SJCRH30 (cell line): ENCODE results near the gene HOXA9. TPM values are rescaled to one million over a fixed set of nuclear protein-coding genes. Genes with fewer than 3 reads are reported as not detected.
A peak's percentile ranks its signal among the peaks of the same experiment; 100 is the strongest.

Experiments used
- DNase-seq, 2 experiments: peaks; one replicate each; pipeline ENCODE4 v3.0.0-alpha.2; 2015 to 2020
- H3K27ac ChIP-seq: fragments of 250-450 bp; sonication (Bioruptor Pico); 2 replicates; pipeline ENCODE4 v1.5.1; 2020; ENCODE audit warnings: mild to moderate bottlenecking, moderate library complexity
- H3K27me3 ChIP-seq: fragments of 250-450 bp; sonication (Bioruptor Pico); 2 replicates; pipeline ENCODE4 v1.5.1; 2020; ENCODE audit warnings: mild to moderate bottlenecking, moderate library complexity
- H3K36me3 ChIP-seq: fragments of 250-450 bp; sonication (Bioruptor Pico); 2 replicates; pipeline ENCODE4 v1.5.1; 2020; ENCODE audit warnings: mild to moderate bottlenecking, moderate library complexity
- H3K4me1 ChIP-seq: fragments of 250-450 bp; sonication (Bioruptor Pico); 2 replicates; pipeline ENCODE4 v1.5.1; 2020; ENCODE audit warnings: mild to moderate bottlenecking, moderate library complexity
- H3K4me3 ChIP-seq: fragments of 250-450 bp; sonication (Bioruptor Pico); 2 replicates; pipeline ENCODE4 v1.5.1; 2020; ENCODE audit warnings: mild to moderate bottlenecking, moderate library complexity
- H3K9me3 ChIP-seq: fragments of 250-450 bp; sonication (Bioruptor Pico); replicated peaks from 2 replicates; pipeline ENCODE4 v1.5.1; 2020; ENCODE audit warnings: mild to moderate bottlenecking, moderate library complexity
- total RNA-seq: library from RNA; depleted of rRNA; stranded (reverse); fragments of >200 nt; shearing (Covaris generic); gene quantifications from 2 replicates; pipeline ENCODE4 v1.2.3, GENCODE V29; 2014

HOXA9 gene
- total RNA-seq, 1 experiment from 2014 or later: 0.30 TPM

DNA sequence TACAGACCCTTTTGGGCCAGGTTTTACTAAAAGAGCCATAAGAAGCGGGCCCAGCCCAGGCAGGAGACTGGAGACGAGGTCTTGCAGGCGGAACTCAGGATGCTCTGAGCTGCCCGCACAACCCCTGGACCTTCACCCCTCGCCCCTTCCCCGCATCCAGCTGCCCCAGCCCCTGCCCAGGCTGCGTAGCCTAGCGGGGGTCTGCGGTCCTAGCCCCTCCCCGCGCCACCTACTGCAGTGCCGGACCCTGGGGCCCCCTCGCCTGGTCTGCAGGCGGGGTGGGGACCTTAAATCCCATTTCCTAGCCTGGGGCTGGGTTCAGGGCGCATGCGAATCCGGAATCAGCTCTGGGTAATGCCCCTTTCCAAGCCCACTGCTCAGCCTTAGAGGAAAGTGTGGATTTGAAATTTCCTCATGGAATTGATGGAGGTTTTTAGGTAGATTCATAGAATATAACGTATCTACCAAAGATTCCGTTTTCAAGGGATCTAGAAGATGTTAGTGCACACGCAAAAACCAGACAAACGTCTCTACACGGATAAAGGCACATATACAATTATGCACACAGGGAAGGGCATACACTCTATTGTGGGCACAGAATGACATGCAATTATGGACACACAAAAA lies 12.4 kb downstream of the HOXA9 start:
- H3K4me3 ChIP-seq: no peak overlapping the region
- no peak for DNase-seq

GRCh38 chr7:27151931-27152815 lies 13.2 kb downstream of the HOXA9 start, which contains the start of gene HOXA3:
TSS of gene HOXA3 (minus strand) at chr7:27152583. CDS start at chr7:27110640, 41,943 bp downstream.
- Histone ChIP-seq H3K27me3 (no peaks in the 10 kb centered on the region), H3K27ac (no peak within 1 kb of the TSS), H3K9me3 (no peaks in the 10 kb centered on the region), H3K4me1 (peaks cover 3% of the 10 kb centered on the region; the same call in 1 of the 2 replicates), H3K4me3 (peak within 1 kb of the TSS; percentile 64), H3K36me3 (no peaks in the 10 kb centered on the region)
- DNase-seq: no peak

More for the DNA sequence above, 12.4 kb downstream of the HOXA9 start:
- Histone ChIP-seq H3K27me3 (no peaks in the 10 kb centered on the region), H3K27ac (no peak overlapping the region), H3K4me1 (peaks cover 3% of the 10 kb centered on the region; the same call in 1 of the 2 replicates), H3K9me3 (no peaks in the 10 kb centered on the region), H3K36me3 (no peaks in the 10 kb centered on the region)

DNA sequence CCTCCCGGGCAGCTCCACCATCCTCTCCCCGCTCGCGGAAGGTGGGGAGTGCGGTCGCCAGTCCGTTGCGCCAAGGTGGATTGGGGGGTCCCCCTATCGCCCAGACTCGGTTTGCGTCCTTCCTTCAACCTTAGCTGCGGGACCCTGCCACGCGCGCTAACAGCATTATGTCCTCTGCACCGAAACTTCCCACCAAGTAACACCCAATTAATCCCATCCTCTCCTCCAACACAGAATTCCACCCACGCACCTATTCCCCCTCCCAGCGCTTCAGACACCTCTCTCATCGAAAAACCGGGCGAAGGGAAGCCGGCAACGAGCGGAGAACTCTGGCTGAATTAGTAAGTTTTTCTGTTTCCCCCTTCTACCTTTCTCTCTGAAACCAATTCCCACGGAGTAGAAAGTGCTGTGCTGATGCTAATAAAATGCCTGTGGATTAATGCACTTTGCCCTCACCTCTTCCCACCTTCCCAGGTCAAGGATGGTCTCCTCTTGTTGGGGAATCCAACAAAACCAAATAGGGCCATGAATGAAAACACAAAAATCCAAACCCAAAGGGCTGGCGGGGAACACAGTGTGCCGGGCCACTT lies 13.9 kb downstream of the HOXA9 start:
- no peak for DNase-seq
- Histone ChIP-seq H3K9me3 (no peaks in the 10 kb centered on the region), H3K36me3 (no peaks in the 10 kb centered on the region), H3K27me3 (no peaks in the 10 kb centered on the region), H3K4me3 (peak overlapping the region; percentile 64), H3K4me1 (no peaks in the 10 kb centered on the region), H3K27ac (no peak overlapping the region; the same call in 1 of the 2 replicates)

DNA sequence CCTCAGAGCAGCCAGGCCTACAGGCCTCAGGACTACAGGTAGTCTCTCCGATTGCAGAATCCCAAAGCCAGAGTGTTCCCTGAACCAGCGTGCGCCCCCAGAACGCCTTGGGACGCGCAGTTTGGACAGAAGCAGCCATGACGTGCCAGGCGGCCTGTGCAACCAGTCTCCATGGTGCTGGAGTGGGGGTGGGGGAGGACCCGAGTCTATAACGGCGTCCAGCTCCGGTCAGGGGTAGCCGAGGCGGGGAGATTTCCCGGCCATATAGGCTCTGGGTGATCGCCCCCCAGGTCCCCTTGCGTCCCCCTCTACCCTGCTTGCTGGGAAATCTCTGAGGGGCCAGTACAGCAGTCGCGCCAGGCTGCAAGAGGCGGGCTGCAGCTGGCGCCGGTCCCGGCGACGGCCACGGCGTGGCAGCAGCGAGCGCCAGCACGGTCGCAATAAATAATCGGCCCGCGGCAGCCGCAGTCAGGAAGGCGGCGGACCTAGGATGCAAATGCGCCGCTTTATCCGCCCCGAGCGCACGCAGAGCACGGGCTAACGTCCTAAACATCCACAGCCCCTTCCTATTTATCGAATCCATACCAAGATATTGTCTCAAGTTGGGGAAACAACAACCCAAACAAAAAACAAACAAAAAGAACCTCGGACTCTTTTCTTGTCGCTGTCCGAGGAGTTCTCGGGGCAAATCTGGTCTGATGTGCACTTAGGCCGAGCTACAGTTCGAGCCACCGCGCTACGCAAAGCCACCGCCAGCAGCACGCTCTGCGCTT lies 14.6 kb downstream of the HOXA9 start:
- DNase-seq: peak; percentile 75 to 86
- no peaks in the 10 kb centered on the region for H3K36me3 ChIP-seq
- no peaks in the 10 kb centered on the region for H3K27me3 ChIP-seq
- no peaks in the 10 kb centered on the region for H3K9me3 ChIP-seq
- peak overlapping the region; percentile 64 for H3K4me3 ChIP-seq
- H3K4me1 ChIP-seq: no peaks in the 10 kb centered on the region
- peak overlapping the region; percentile 25; the same call in 1 of the 2 replicates for H3K27ac ChIP-seq

GRCh38 chr7:27149842-27150567 lies 15.3 kb downstream of the HOXA9 start:
- Histone ChIP-seq H3K4me3 (peak overlapping the region; percentile 64), H3K36me3 (no peaks in the 10 kb centered on the region), H3K27me3 (no peaks in the 10 kb centered on the region), H3K4me1 (no peaks in the 10 kb centered on the region), H3K9me3 (no peaks in the 10 kb centered on the region), H3K27ac (peak overlapping the region; percentile 25; the same call in 1 of the 2 replicates)
- peak in 1 of 2 experiments; percentile 25 for DNase-seq

DNA sequence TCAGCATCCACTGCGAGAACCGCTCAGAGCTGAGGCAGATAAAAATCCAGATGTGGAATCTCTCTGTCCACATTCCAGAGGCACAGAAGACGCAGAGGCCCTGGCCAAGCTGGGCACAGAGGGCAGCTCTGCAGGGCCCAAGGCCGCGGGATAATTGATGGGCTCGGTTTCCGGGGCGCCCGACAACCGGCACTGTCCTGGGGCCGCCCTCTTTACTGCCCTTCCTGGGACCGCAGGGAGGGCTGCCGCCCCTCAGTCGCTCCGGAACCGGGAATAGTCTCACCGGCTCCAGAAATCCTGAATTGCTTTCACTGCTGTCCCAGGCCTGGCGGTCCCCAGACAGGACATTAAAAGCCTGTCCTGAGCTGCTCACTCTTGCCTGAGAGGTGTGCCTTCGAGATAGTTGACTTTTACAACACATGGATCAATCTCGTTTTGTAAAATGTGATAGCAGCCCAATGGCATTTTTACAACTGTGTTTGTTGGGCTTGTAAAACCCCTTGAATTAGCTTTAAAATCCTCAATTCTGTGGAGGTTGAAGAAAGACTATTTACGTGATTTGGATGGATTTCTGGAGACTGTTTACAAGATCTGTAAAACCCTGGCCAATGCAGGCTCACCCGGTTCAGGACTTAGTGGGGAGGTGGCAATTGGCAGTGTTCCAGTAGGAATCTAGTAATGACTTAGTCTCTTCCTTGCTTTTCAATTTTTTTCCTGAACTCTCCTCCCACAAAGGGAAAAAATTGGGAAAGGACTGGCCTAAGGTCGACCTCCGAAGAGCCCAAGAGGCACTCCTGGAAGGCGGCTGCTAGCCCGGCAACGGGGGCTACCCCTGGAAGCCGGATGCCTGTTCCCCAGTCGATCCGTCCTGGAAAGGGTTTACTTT lies 16.3 kb downstream of the HOXA9 start:
- H3K4me3 ChIP-seq: peak overlapping the region; percentile 64

DNA sequence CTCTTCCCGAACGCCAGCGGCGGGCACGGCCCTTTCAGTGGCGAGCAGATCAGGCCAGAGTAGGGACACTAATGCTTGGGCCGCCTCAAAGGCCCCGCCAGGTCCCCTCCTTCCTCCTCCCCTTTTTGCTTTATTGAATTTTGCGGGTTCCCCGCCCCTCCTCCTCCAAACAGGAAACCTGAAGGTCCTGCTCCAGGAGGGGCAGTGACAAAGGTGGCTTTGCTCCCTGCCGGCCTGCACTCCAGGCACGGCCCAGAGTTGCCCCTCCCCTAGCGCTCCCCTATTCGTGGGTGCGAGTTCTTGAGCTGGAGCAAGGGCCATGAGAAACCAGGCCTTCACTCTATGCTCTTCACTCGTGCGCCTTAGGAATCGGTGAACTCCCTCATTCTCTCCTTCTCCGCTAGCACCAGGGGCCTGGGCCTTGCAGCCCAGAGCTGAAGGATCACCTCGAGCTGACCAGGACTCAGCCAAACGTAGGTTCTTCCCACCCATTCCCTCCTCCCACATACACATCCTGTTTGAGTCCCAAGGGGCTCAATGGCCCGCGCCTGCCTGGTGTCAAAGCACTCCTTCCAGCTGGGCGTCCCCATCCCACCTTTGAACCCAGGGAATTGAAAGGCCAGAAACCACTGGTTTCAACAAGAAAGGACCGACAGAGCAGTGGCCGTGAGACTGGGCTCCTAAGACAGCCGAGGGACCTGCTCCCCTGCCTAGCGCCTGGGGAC lies 17.1 kb downstream of the HOXA9 start:
- no peaks in the 10 kb centered on the region for H3K4me1 ChIP-seq
- no peaks in the 10 kb centered on the region for H3K27me3 ChIP-seq
- no peak for DNase-seq
- H3K27ac ChIP-seq: no peak overlapping the region
- no peak overlapping the region for H3K4me3 ChIP-seq
- no peaks in the 10 kb centered on the region for H3K36me3 ChIP-seq
- no peaks in the 10 kb centered on the region for H3K9me3 ChIP-seq

More for the DNA sequence above, 16.3 kb downstream of the HOXA9 start:
- no peaks in the 10 kb centered on the region for H3K27me3 ChIP-seq
- no peaks in the 10 kb centered on the region for H3K9me3 ChIP-seq
- no peak for DNase-seq
- no peaks in the 10 kb centered on the region for H3K4me1 ChIP-seq
- no peaks in the 10 kb centered on the region for H3K36me3 ChIP-seq
- no peak overlapping the region; the same call in 1 of the 2 replicates for H3K27ac ChIP-seq

DNA sequence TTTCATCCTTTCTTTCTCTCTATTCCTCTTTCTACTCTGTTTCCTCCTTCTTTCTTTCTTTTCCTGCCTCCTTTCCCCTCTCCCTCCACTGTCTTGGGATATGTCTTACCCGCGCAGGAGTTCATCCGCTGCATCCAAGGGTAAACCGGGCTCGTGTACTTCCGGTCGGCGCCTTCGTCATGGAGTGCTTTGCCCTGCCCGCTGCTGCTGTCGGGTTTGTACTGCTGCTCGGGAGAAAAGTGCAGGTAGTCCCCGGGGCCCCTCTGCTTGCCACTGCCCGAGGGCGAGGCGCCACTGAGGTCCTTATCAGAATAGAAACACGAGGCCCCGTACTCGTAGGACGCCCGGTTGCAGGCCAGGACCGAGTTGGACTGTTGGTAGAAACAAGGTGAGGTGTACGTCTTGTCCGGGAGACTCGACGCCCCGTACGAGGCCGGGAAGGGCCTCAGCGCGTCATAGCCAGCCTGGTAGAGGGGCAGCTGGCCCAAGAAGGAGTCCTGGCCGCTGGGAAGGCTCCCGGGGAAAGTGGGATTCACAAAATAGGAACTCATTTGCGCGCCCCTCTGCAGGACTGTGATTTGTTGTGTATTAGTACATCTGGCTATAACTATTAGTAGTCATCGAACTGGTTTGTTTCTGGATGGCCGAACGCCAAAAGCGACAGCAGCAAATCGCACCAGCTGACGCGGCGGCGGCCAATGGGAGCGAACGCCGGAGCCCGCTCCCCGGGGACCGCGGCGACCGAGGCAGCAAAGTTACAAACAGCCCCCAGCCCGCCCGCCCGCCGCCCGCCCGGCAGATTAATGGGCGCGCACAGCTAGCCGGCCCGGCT lies 17.9 kb downstream of the HOXA9 start, which contains the start of gene HOXA6:
Gene HOXA6 (minus strand): TSS at position 576 of the 832 bp plus-strand sequence. CDS start 25 bp downstream, at position 551.
- no peak for DNase-seq
- Histone ChIP-seq H3K27ac (no peak within 1 kb of the TSS), H3K9me3 (no peaks in the 10 kb centered on the region), H3K4me1 (no peaks in the 10 kb centered on the region), H3K4me3 (no peak within 1 kb of the TSS), H3K27me3 (no peaks in the 10 kb centered on the region), H3K36me3 (no peaks in the 10 kb centered on the region)

GRCh38 chr7:27146491-27147198 lies 18.7 kb downstream of the HOXA9 start:
- no peak overlapping the region for H3K4me3 ChIP-seq
- H3K27me3 ChIP-seq: no peaks in the 10 kb centered on the region
- H3K36me3 ChIP-seq: no peaks in the 10 kb centered on the region
- H3K9me3 ChIP-seq: no peaks in the 10 kb centered on the region
- H3K4me1 ChIP-seq: no peaks in the 10 kb centered on the region
- H3K27ac ChIP-seq: no peak overlapping the region
- DNase-seq: no peak

DNA sequence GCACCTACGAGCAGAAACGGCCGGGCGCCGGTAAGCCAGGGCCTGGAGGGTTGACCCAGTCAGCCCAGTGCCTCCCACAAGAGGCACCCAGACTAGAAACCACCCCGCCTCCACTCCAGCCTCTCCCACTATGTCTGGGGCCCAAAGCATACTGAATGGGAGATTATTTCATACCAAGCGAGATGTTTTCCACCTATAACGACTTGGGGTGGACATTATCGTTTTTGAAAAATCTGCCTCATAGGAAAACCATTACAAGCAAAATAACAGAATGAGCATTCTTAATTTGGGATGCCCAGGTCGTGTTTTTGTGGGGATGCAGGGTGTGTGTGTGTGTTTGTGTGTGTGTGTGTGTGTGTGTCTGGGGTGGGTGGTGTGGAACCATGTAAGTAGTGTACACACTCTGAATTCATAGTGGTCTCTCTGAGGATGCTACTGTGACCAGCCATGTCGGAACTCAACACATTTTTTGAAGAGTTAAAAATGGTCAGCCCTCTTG lies 19.4 kb downstream of the HOXA9 start:
- H3K27ac ChIP-seq: no peak overlapping the region

GRCh38 chr7:27145165-27145913 lies 20.0 kb downstream of the HOXA9 start:
- Histone ChIP-seq H3K4me3 (no peak overlapping the region), H3K27ac (no peak overlapping the region), H3K27me3 (no peaks in the 10 kb centered on the region), H3K4me1 (no peaks in the 10 kb centered on the region), H3K36me3 (no peaks in the 10 kb centered on the region), H3K9me3 (no peaks in the 10 kb centered on the region)
- no peak for DNase-seq

More for the DNA sequence above, 19.4 kb downstream of the HOXA9 start:
- no peaks in the 10 kb centered on the region for H3K4me1 ChIP-seq
- H3K9me3 ChIP-seq: no peaks in the 10 kb centered on the region
- no peaks in the 10 kb centered on the region for H3K27me3 ChIP-seq
- no peaks in the 10 kb centered on the region for H3K36me3 ChIP-seq
- no peak overlapping the region for H3K4me3 ChIP-seq
- no peak for DNase-seq
